HCT116 (cell line): Measurements from ENCODE around the gene YWHAE.

Experiments used
- ELF1 ChIP-seq: IDR thresholded peaks from 2 replicates; pipeline ENCODE4 v1.6.1; 2012; ENCODE audit warnings: low read depth, borderline replicate concordance
- EZH2 ChIP-seq: fragments of 200-600 bp; sonication (generic); IDR thresholded peaks from 2 replicates; pipeline ENCODE4 v1.6.1; 2017; ENCODE audit warnings: antibody characterized with exemption, mixed run types
- EZH2phosphoT487 ChIP-seq: fragments of 200-600 bp; IDR thresholded peaks from 2 replicates; pipeline ENCODE4 v1.6.1; 2018; ENCODE audit warnings: antibody characterized with exemption, borderline replicate concordance
- POLR2A ChIP-seq: IDR thresholded peaks from 2 replicates; pipeline ENCODE4 v1.7.0; 2011; ENCODE audit warnings: borderline replicate concordance; ENCODE audit not compliant: insufficient read depth, insufficient read length; ENCODE audit errors: extremely low read depth
- POLR2AphosphoS5 ChIP-seq: IDR thresholded peaks from 2 replicates; pipeline ENCODE4 v1.6.1; 2011; ENCODE audit warnings: mild to moderate bottlenecking, low read depth, low read length, moderate library complexity
- TF ChIP-seq, protein P1 (sequence below), 3 experiments: fragments of 200-600 bp in 1 of 3; sonication (generic) in 1 of 3; IDR thresholded peaks in 2 of 3; conservative IDR thresholded peaks in 1 of 3; 2 replicates each; pipeline ENCODE4 v1.5.1; 2012 to 2017; ENCODE audit warnings: low read depth in 2 of 3, low read length in 2 of 3, antibody characterized with exemption in 1 of 3, borderline replicate concordance in 1 of 3, control low read depth in 1 of 3, mild to moderate bottlenecking in 1 of 3, mixed read lengths in 1 of 3, mixed run types in 1 of 3, moderate library complexity in 1 of 3; ENCODE audit not compliant: insufficient read depth in 1 of 3
- TF ChIP-seq, protein P2 (sequence below): IDR thresholded peaks from 2 replicates; pipeline ENCODE4 v1.6.1; 2011; ENCODE audit warnings: mild to moderate bottlenecking, low read length, moderate library complexity; ENCODE audit not compliant: insufficient replicate concordance; ENCODE audit errors: extremely low read depth
- TF ChIP-seq, protein P3 (sequence below): IDR thresholded peaks from 2 replicates; pipeline ENCODE4 v1.6.1; 2012

DNA sequence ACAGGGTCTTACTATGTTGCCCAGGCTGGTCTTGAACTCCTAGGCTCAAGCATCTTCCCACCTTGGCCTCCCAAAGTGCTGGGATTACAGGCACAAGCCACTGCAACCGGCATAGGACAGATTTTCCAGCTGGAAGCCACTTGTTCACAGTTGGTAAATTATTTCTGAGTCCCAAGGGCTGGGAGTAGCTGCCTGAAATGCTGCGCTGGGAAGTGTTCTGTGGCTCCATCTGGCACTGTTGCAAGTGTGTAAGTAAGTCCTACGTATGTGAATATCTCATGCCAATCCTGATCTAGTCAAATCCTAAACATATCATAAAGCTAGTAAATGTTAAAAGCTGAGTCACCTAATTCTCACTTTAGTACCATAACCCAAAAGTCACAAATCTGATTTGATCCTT is 48.1 kb downstream of the YWHAE start:
- TF ChIP-seq, protein P1, sequence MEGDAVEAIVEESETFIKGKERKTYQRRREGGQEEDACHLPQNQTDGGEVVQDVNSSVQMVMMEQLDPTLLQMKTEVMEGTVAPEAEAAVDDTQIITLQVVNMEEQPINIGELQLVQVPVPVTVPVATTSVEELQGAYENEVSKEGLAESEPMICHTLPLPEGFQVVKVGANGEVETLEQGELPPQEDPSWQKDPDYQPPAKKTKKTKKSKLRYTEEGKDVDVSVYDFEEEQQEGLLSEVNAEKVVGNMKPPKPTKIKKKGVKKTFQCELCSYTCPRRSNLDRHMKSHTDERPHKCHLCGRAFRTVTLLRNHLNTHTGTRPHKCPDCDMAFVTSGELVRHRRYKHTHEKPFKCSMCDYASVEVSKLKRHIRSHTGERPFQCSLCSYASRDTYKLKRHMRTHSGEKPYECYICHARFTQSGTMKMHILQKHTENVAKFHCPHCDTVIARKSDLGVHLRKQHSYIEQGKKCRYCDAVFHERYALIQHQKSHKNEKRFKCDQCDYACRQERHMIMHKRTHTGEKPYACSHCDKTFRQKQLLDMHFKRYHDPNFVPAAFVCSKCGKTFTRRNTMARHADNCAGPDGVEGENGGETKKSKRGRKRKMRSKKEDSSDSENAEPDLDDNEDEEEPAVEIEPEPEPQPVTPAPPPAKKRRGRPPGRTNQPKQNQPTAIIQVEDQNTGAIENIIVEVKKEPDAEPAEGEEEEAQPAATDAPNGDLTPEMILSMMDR (IDR thresholded peaks at IDR 0.05 in 2 of 3, conservative IDR thresholded peaks at IDR 0.05 in 1 of 3; ENCODE audit: borderline replicate concordance in 1 of 3, insufficient read depth in 1 of 3, low read depth in 2 of 3, low read length in 2 of 3): no peak
- TF ChIP-seq EZH2 (no peak), POLR2AphosphoS5 (no peak), ELF1 (no peak), POLR2A (no peak), EZH2phosphoT487 (no peak)
- TF ChIP-seq, protein P2, sequence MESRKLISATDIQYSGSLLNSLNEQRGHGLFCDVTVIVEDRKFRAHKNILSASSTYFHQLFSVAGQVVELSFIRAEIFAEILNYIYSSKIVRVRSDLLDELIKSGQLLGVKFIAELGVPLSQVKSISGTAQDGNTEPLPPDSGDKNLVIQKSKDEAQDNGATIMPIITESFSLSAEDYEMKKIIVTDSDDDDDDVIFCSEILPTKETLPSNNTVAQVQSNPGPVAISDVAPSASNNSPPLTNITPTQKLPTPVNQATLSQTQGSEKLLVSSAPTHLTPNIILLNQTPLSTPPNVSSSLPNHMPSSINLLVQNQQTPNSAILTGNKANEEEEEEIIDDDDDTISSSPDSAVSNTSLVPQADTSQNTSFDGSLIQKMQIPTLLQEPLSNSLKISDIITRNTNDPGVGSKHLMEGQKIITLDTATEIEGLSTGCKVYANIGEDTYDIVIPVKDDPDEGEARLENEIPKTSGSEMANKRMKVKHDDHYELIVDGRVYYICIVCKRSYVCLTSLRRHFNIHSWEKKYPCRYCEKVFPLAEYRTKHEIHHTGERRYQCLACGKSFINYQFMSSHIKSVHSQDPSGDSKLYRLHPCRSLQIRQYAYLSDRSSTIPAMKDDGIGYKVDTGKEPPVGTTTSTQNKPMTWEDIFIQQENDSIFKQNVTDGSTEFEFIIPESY: no peak
- TF ChIP-seq, protein P3, sequence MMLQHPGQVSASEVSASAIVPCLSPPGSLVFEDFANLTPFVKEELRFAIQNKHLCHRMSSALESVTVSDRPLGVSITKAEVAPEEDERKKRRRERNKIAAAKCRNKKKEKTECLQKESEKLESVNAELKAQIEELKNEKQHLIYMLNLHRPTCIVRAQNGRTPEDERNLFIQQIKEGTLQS: no peak
